Measurements from ENCODE around the gene TBC1D16.

TBC1D16 gene

DNA sequence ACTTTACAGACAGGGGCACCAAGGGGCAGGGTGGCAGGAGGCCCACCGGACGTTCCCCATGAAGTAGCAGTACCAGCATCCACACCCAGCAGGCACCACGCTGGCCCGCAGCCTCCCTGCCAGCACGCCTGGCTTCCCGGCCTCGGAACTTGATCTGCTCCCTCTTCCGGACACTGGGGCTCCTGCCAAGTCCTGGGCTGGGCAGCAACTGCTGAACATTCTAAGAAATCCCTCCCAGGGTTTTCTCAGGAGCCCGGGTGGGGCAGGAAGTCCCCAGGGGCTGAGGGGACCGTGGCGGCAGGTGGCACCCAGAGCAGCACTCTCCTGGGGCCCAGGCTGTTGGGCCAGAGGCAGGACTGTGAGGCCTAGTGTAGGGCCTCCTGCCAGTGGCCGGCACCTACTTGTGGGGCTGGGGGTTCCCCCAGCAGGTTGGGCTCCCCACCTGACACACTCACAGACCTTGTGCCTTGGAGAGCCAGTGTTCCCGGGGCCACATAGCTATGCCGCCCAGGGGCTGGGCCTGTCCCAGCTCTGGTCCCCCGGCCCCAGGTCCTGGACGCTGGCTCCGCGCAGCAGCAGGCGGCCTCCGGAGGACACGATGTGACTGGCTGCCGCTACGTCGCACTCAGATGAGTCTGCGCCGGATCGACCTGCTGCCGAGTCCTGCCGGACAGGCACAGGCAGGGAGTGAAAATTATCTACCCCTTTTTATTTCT lies 110.3 kb downstream of the TBC1D16 start:
- Histone ChIP-seq H3F3A (ENCODE audit: low read depth) (no peaks in the 10 kb centered on the region), H3K4me3 (ENCODE audit: low read length, poor library complexity, severe bottlenecking) (no peak overlapping the region), H4K20me1 (ENCODE audit: insufficient read depth, low read length, poor library complexity, severe bottlenecking) (no peaks in the 10 kb centered on the region), H3K9me2 (replicated peaks; ENCODE audit: low read depth, low read length) (no peaks in the 10 kb centered on the region), H3K9me3 (ENCODE audit: insufficient read depth, low read depth, low read length) (no peaks in the 10 kb centered on the region), H2AFZ (ENCODE audit: low read length) (no peak overlapping the region), H3K36me3 (ENCODE audit: insufficient read depth, low read length) (no peaks in the 10 kb centered on the region), H3K9ac (ENCODE audit: low read depth, low read length, poor library complexity, severe bottlenecking) (no peak overlapping the region), H3K4me1 (ENCODE audit: insufficient read depth, low read length, poor library complexity, severe bottlenecking) (no peaks in the 10 kb centered on the region), H3K79me2 (ENCODE audit: insufficient read depth, low read length) (no peaks in the 10 kb centered on the region), H3K4me2 (ENCODE audit: low read depth, low read length, poor library complexity, severe bottlenecking) (no peak overlapping the region), H3K27me3 (ENCODE audit: insufficient read depth, low read length, poor library complexity, severe bottlenecking) (no peaks in the 10 kb centered on the region)
- TF ChIP-seq, protein P1, sequence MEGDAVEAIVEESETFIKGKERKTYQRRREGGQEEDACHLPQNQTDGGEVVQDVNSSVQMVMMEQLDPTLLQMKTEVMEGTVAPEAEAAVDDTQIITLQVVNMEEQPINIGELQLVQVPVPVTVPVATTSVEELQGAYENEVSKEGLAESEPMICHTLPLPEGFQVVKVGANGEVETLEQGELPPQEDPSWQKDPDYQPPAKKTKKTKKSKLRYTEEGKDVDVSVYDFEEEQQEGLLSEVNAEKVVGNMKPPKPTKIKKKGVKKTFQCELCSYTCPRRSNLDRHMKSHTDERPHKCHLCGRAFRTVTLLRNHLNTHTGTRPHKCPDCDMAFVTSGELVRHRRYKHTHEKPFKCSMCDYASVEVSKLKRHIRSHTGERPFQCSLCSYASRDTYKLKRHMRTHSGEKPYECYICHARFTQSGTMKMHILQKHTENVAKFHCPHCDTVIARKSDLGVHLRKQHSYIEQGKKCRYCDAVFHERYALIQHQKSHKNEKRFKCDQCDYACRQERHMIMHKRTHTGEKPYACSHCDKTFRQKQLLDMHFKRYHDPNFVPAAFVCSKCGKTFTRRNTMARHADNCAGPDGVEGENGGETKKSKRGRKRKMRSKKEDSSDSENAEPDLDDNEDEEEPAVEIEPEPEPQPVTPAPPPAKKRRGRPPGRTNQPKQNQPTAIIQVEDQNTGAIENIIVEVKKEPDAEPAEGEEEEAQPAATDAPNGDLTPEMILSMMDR (conservative IDR thresholded peaks at IDR 0.05; ENCODE audit: low read length): no peak
- TF ChIP-seq EZH2phosphoT487 (IDR thresholded peaks at IDR 0.05; ENCODE audit: borderline replicate concordance): no peak

DNA sequence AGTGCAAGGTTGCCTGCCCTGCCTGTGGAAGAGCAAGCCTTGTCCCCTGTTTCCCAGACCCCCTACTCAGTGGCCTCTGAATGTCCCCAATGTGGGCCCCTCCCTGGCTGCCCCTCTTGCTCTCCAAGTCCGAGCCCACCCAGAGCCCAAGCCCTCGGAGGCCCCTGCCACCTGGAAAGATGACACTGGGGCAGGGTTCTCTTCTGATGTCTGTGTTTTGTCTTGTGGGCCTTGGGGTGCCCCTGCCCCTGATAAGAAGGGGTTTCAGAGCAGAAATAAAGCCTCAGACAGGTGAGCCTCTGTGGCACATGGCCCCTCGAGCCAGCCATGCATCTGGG lies 111.1 kb downstream of the TBC1D16 start:
- Histone ChIP-seq H3K4me2 (ENCODE audit: low read depth, low read length, poor library complexity, severe bottlenecking) (no peak overlapping the region), H3K79me2 (ENCODE audit: insufficient read depth, low read length) (no peaks in the 10 kb centered on the region), H3K27me3 (ENCODE audit: insufficient read depth, low read length, poor library complexity, severe bottlenecking) (no peaks in the 10 kb centered on the region), H2AFZ (ENCODE audit: low read length) (no peak overlapping the region), H3K36me3 (ENCODE audit: insufficient read depth, low read length) (no peaks in the 10 kb centered on the region), H3K9me3 (ENCODE audit: insufficient read depth, low read depth, low read length) (no peaks in the 10 kb centered on the region), H3K9ac (ENCODE audit: low read depth, low read length, poor library complexity, severe bottlenecking) (no peak overlapping the region), H3K4me3 (ENCODE audit: low read length, poor library complexity, severe bottlenecking) (no peak overlapping the region), H3K4me1 (ENCODE audit: insufficient read depth, low read length, poor library complexity, severe bottlenecking) (no peaks in the 10 kb centered on the region), H3K9me2 (replicated peaks; ENCODE audit: low read depth, low read length) (no peaks in the 10 kb centered on the region), H3F3A (ENCODE audit: low read depth) (no peaks in the 10 kb centered on the region), H4K20me1 (ENCODE audit: insufficient read depth, low read length, poor library complexity, severe bottlenecking) (no peaks in the 10 kb centered on the region)
- TF ChIP-seq, protein P1 (conservative IDR thresholded peaks at IDR 0.05; ENCODE audit: low read length): no peak; the same call in 1 of the 2 replicates
- TF ChIP-seq EZH2phosphoT487 (IDR thresholded peaks at IDR 0.05; ENCODE audit: borderline replicate concordance): no peak

DNA sequence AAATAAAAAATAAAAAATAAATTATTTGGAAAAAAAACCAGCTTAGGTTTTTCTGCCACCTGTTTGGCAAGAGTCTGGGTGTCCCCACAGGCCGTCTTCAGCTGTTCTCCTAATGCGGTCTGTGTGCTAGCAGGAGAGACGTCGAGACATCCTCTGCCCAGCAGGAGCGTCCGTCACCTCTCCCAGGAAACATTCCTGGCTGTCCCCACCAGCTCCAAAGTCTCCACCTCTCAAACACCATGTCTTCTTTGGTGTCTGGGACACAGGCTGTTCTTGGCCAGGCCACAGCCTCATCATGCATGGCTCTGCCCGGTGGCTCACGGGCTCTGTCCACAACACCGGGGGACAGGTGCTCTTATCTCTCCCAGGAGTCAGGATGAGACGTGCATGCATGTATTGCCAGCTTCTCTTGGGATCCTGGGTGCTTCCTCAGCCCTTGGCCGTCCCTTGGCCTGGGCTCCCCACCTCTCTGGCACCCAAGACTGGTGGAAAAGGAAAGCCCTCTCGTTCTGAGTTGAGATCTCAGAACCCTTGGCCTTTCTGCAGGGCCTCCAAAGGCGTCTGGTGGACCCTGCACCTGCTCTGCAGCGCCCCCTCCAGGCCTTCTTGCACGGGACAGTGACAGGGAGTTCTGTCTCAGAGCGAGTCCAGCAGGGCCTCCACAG lies 111.6 kb downstream of the TBC1D16 start:
- no peaks in the 10 kb centered on the region for H3K79me2 ChIP-seq (ENCODE audit: insufficient read depth, low read length)
- H3K9me3 ChIP-seq (ENCODE audit: insufficient read depth, low read depth, low read length): no peaks in the 10 kb centered on the region
- no peak overlapping the region for H3K4me3 ChIP-seq (ENCODE audit: low read length, poor library complexity, severe bottlenecking)
- H3F3A ChIP-seq (ENCODE audit: low read depth): no peaks in the 10 kb centered on the region
- H3K9me2 ChIP-seq (replicated peaks; ENCODE audit: low read depth, low read length): no peaks in the 10 kb centered on the region
- H3K9ac ChIP-seq (ENCODE audit: low read depth, low read length, poor library complexity, severe bottlenecking): no peak overlapping the region
- H3K4me2 ChIP-seq (ENCODE audit: low read depth, low read length, poor library complexity, severe bottlenecking): no peak overlapping the region
- TF ChIP-seq EZH2phosphoT487 (IDR thresholded peaks at IDR 0.05; ENCODE audit: borderline replicate concordance): no peak
- TF ChIP-seq, protein P1 (conservative IDR thresholded peaks at IDR 0.05; ENCODE audit: low read length): peak; percentile 89
- no peaks in the 10 kb centered on the region for H4K20me1 ChIP-seq (ENCODE audit: insufficient read depth, low read length, poor library complexity, severe bottlenecking)
- no peaks in the 10 kb centered on the region for H3K27me3 ChIP-seq (ENCODE audit: insufficient read depth, low read length, poor library complexity, severe bottlenecking)
- H3K4me1 ChIP-seq (ENCODE audit: insufficient read depth, low read length, poor library complexity, severe bottlenecking): no peaks in the 10 kb centered on the region
- H2AFZ ChIP-seq (ENCODE audit: low read length): peak overlapping the region; percentile 46; the same call in 1 of the 2 replicates
- no peaks in the 10 kb centered on the region for H3K36me3 ChIP-seq (ENCODE audit: insufficient read depth, low read length)

Data from Loucy (cell line).